ENCODE results near the gene PLPP6.

PLPP6 gene

DNA sequence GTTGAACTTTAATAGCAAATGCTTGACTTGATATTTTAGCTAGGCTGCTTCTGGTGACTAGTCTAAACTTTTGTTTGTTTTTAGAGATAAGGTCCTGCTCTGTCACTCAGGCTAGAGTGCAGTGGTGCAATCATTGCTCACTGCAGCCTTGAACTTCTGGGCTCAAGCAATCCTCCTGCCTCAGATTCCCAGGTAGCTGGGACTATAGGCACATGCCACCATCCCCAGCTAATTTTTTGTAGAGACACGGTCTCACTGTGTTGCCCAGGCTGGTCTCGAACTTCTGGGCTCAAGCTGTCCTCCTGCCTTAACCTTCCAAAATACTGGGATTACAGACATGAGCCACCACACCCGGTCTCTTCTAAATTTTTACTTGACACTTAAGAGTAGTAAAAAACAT is 38.0 kb downstream of the PLPP6 start:
- no peak for DNase-seq (ENCODE audit: low read depth)

DNA sequence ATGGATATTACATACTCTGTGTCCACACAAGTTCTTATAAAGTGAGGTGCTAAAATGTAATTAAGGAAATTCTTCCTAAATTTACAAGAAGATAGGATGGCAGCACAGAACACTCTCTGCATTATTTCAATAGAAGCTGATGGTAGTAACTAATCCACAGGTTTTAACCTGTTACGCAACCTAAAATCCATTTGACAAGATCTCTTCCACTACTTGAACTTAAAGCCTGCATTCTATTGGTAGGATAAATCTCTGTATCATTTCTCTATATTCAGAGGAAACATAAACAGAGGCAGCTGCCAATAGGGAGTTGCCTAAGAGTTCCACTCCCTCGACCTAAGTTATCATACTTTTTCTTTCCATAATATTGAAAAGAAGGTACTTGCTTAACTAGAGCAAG is 38.8 kb downstream of the PLPP6 start:
- DNase-seq (ENCODE audit: low read depth) = no peak

DNA sequence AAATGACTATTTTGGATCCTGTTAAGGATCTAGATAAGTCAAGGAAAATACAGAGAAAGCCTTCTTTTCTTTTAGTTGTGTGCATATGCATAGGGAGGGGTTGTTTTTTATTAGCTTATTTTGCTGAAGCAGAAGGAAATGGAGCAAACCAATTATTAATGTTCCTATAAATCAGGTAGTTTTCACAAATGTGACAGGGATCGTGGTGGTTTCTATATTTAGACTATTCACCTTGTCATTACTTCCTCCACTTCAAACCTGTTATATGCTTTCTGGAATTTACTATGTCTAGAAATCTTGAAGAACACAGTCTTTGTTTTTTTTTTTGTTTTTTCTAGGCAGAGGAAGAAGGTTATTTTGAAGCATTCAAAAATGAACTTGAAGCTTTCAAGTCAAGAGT is 39.4 kb downstream of the PLPP6 start:
- no peak for DNase-seq (ENCODE audit: low read depth)

DNA sequence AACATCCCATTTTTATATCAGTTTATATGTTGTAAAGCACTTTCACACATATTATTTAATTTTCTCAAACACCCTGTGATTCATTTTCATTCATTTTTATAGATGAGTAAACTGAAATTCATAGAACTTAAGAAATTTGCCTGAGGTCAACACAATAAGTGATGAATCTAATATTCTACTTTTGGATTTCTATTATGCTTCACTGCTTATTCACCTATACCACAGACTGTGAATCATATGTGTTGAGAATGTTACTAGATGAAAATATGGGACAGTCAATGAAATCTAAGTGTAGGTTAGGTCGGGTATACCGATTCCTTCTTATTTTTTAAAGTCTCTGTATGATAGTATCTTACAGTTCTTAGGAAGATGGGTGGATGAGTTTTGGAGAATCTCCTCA is 42.0 kb downstream of the PLPP6 start:
- no peak for DNase-seq (ENCODE audit: low read depth)

GRCh38 chr9:4706021-4706420 is 43.9 kb downstream of the PLPP6 start:
- DNase-seq (ENCODE audit: low read depth) = no peak

GRCh38 chr9:4706971-4707622 is 45.0 kb downstream of the PLPP6 start:
- DNase-seq (ENCODE audit: low read depth) = no peak

DNA sequence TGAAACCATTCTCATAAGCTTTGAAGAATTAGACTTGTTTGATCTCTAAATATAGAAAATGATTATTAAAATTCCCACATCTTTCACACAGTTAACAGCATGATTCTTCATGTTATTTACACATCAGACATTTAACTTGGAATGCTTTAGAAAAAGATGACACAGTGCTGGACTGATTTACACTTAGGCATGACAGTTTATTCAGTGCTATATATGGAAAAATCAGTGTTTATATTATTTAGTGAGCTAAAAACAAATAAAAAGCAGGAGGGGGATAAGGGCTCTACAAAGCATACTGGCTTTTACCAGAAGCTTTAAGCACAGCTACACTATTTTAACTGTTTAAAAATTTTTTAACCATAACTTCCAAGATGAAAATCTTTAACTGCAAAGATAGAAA is 47.3 kb downstream of the PLPP6 start:
- no peak for DNase-seq (ENCODE audit: low read depth)

DNA sequence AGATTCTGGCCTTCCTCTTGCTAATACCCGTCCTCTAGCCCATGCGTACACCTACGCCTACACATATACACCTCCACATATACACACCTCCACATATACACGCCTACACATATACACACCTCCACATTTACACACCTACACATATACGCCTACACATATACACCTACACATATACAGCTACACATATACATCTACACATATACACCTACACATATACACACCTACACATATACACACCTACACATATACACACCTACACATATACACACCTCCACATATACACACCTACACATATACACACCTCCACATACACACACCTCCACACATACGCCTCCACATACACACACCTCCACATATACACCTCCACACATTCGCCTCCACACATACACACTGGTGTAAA is 51.8 kb downstream of the PLPP6 start:
- no peak for DNase-seq (ENCODE audit: low read depth)

DNA sequence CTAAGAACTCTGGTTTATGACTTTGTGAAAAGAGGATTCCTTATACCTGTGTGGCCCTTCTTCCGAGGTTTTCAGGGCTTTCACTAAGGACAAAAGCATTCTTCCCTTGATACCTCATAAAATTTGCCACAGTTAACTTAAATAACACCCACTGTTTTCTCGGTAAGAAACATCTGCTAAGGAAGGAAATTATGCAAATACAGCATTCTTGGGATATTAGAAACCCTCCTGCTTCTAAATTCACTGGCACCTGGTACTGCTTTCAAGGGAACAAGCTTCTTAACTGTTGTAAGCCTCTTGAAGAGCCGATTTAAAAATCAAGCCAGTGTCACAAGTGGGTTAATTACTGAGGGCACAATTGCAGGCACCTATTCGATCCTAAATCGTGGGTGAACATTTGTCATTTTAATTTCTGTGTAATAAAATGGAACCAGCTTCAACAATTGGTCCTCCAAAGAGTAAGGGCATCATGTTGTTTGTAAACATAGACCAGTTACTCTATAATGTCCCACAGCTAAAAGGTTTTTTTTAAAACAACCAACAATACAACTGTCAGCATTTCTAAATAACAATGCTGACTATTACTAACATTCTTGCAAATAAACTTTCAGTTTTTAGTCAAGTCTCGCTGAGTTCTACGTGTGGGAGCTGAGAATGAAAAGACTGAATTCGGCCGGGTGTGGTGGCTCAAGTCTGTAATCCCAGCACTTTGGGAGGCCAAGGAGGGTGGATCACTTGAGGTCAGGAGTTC is 52.3 kb downstream of the PLPP6 start:
- no peak for DNase-seq (ENCODE audit: low read depth)

All from stimulated activated CD8-positive, alpha-beta memory T cell treated with anti-CD3 and anti-CD28 coated beads, Interleukin-15, amount 100 ng/mL, for 1 hour (primary cell).